22Rv1 (cell line): ENCODE measurements around the gene KLK3.

Experiments
- CTCF ChIP-seq: fragments of 450-650 bp; IDR thresholded peaks from 2 replicates; pipeline ENCODE4 v1.5.1; 2017; ENCODE audit warnings: mild to moderate bottlenecking
- ZFX ChIP-seq: fragments of 450-650 bp; IDR thresholded peaks from 2 replicates; pipeline ENCODE4 v1.6.1; 2017; ENCODE audit warnings: antibody characterized with exemption, borderline replicate concordance

GRCh38 chr19:50829801-50830200 is 24.9 kb upstream of the KLK3 start:
- TF ChIP-seq CTCF (no peak), ZFX (no peak)
